ENCODE data around the gene SLC26A6.

GRCh38 chr3:48682786-48683185, 47.5 kb upstream of the SLC26A6 start:
- no peak for TF ChIP-seq ZKSCAN1 (IDR thresholded peaks at IDR 0.05; ENCODE audit: low read length)
- TF ChIP-seq, protein P1, sequence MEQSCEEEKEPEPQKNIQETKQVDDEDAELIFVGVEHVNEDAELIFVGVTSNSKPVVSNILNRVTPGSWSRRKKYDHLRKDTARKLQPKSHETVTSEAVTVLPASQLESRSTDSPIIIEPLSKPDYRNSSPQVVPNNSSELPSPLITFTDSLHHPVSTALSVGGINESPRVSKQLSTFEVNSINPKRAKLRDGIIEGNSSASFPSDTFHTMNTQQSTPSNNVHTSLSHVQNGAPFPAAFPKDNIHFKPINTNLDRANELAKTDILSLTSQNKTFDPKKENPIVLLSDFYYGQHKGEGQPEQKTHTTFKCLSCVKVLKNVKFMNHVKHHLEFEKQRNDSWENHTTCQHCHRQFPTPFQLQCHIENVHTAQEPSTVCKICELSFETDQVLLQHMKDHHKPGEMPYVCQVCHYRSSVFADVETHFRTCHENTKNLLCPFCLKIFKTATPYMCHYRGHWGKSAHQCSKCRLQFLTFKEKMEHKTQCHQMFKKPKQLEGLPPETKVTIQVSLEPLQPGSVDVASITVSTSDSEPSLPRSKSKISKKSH (CRISPR knock-in tag; IDR thresholded peaks at IDR 0.05; ENCODE audit: borderline replicate concordance), result no peak
- TF ChIP-seq TAF1 (CRISPR knock-in tag; IDR thresholded peaks at IDR 0.05), result no peak
- TF ChIP-seq, protein P2, sequence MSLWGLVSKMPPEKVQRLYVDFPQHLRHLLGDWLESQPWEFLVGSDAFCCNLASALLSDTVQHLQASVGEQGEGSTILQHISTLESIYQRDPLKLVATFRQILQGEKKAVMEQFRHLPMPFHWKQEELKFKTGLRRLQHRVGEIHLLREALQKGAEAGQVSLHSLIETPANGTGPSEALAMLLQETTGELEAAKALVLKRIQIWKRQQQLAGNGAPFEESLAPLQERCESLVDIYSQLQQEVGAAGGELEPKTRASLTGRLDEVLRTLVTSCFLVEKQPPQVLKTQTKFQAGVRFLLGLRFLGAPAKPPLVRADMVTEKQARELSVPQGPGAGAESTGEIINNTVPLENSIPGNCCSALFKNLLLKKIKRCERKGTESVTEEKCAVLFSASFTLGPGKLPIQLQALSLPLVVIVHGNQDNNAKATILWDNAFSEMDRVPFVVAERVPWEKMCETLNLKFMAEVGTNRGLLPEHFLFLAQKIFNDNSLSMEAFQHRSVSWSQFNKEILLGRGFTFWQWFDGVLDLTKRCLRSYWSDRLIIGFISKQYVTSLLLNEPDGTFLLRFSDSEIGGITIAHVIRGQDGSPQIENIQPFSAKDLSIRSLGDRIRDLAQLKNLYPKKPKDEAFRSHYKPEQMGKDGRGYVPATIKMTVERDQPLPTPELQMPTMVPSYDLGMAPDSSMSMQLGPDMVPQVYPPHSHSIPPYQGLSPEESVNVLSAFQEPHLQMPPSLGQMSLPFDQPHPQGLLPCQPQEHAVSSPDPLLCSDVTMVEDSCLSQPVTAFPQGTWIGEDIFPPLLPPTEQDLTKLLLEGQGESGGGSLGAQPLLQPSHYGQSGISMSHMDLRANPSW (CRISPR knock-in tag; IDR thresholded peaks at IDR 0.05; ENCODE audit: borderline replicate concordance), result no peak
- no peak for TF ChIP-seq JARID2 (CRISPR knock-in tag; IDR thresholded peaks at IDR 0.05; ENCODE audit: insufficient replicate concordance)
- TF ChIP-seq, protein P3, sequence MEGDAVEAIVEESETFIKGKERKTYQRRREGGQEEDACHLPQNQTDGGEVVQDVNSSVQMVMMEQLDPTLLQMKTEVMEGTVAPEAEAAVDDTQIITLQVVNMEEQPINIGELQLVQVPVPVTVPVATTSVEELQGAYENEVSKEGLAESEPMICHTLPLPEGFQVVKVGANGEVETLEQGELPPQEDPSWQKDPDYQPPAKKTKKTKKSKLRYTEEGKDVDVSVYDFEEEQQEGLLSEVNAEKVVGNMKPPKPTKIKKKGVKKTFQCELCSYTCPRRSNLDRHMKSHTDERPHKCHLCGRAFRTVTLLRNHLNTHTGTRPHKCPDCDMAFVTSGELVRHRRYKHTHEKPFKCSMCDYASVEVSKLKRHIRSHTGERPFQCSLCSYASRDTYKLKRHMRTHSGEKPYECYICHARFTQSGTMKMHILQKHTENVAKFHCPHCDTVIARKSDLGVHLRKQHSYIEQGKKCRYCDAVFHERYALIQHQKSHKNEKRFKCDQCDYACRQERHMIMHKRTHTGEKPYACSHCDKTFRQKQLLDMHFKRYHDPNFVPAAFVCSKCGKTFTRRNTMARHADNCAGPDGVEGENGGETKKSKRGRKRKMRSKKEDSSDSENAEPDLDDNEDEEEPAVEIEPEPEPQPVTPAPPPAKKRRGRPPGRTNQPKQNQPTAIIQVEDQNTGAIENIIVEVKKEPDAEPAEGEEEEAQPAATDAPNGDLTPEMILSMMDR (CRISPR knock-in tag; IDR thresholded peaks at IDR 0.05), result no peak
- no peak for TF ChIP-seq KLF15 (CRISPR knock-in tag; IDR thresholded peaks at IDR 0.05; ENCODE audit: borderline replicate concordance)
- TF ChIP-seq ZNF629 (CRISPR knock-in tag; conservative IDR thresholded peaks at IDR 0.05), result no peak
- no peak for TF ChIP-seq POLR2AphosphoS5 (IDR thresholded peaks at IDR 0.05; ENCODE audit: low read depth, low read length)
- TF ChIP-seq ZNF224 (CRISPR knock-in tag; IDR thresholded peaks at IDR 0.05), result no peak
- no peak for TF ChIP-seq BCL6 (CRISPR knock-in tag; IDR thresholded peaks at IDR 0.05)

All from HepG2 (cell line).